GM10248 (cell line): Measurements from ENCODE around the gene TCF20.

ENCODE experiments used
- CTCF ChIA-PET: fragments of 300-600 bp; sonication (Branson Sonifier 250); formaldehyde crosslinking; extraction: SDS; loops from one replicate; lab custom pipeline; 2021; ENCODE audit warnings: antibody characterized with exemption; lab: Yijun Ruan, JAX
- POLR2A ChIA-PET: fragments of 350-650 bp; sonication (Branson Sonifier 250); formaldehyde crosslinking; extraction: SDS; loops from one replicate; lab custom pipeline; 2020; ENCODE audit warnings: antibody characterized with exemption; lab: Yijun Ruan, JAX
- DNase-seq: peaks from one replicate; pipeline ENCODE4 v3.0.0; 2012; ENCODE audit errors: extremely low spot score
- TF ChIP-seq, protein P1 (sequence below): IDR thresholded peaks from 2 replicates; pipeline ENCODE4 v1.5.1; 2012; ENCODE audit warnings: mild to moderate bottlenecking, low read depth; ENCODE audit errors: extremely low read depth, missing control alignments, control extremely low read depth

TCF20 gene

DNA sequence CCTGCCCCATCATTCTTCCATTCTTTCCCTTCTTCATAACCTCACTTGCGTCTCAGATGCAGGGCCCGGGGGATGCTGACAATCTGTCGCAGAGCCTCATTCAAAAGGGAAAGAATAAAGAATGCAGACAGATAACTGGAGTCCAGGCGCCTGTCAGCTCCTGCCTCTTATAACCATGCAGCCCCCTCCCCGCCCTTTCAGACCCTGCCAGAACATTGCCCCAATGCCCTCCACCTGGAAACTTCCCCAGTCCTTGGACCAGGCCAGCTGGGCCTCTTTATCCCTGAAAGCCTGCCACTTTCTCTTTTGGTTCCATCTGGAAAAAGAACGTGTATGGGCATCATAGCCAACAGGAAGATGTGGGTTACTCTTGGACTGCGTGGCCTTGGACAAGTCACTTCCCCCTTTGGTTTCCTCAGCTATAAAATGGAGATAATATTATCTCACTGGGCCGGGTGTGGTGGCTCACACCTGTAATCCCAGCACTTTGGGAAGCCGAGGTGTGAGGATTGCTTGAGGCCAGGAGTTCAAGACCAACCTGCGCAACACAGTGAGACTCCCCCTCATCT is 2.1 kb upstream of the TCF20 start:
- ChIA-PET POLR2A (no interaction called here), CTCF (no interaction called here)
- TF ChIP-seq, protein P1, sequence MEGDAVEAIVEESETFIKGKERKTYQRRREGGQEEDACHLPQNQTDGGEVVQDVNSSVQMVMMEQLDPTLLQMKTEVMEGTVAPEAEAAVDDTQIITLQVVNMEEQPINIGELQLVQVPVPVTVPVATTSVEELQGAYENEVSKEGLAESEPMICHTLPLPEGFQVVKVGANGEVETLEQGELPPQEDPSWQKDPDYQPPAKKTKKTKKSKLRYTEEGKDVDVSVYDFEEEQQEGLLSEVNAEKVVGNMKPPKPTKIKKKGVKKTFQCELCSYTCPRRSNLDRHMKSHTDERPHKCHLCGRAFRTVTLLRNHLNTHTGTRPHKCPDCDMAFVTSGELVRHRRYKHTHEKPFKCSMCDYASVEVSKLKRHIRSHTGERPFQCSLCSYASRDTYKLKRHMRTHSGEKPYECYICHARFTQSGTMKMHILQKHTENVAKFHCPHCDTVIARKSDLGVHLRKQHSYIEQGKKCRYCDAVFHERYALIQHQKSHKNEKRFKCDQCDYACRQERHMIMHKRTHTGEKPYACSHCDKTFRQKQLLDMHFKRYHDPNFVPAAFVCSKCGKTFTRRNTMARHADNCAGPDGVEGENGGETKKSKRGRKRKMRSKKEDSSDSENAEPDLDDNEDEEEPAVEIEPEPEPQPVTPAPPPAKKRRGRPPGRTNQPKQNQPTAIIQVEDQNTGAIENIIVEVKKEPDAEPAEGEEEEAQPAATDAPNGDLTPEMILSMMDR: no peak
- no peak for DNase-seq

DNA sequence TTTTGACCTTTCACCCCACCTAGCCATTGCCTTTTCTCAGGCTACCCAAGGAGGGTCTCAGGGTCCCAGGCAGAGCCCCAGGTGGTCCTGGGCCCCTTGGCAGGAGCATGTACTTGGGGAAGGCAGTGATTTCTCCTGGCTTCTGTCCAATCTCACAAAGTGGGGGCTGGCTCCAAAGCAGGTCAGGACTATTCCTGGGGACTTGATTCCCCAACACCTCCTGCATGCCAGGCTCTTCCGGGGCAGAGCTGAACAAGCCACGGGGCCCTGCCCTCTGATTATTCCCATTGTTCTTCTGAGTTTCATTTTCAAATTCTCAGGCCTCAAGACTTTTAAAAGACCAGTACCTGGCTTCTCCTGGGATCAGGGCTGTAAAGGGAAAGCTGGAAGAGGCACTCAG is 1.5 kb upstream of the TCF20 start:
- ChIA-PET CTCF (no interaction called here), POLR2A (no interaction called here)
- TF ChIP-seq, protein P1: no peak
- no peak for DNase-seq

DNA sequence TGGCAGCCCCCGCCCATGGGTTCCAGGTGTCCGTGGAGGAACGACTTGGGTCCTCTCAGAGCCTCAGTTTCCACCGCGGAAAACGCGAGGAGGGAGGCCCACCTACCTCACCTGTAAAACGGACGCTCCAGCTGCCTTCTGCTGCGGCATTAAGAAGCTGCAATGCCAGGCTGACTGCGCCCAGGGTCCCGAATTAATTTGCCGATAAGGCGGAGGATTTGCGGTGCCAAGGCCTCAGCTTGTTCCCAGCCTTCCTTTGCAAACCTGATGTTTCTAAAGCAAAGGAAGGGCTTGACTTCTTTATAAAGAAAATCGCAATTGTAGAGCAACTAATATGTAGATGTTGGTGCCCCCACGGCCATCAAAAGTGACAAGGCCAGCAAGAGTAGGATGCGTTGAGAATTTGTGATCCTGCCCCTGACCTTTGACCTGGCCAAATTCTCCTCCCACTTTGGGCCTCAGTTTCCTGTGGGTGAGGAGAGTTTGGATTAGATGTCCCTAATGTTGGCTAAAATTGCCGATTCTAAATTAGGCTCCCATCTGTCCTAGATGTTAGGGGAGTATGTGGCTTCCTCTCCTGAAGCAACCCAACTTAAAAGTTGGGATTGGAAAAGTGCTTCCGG is 849 bp upstream of the TCF20 start:
- TF ChIP-seq, protein P1: no peak
- ChIA-PET CTCF (interaction anchor here (1.5 kb wide), 1 partner anchor 16 kb away, joined by 3 read pairs; no protein-coding TSS in a partner anchor), POLR2A (no interaction called here)

DNA sequence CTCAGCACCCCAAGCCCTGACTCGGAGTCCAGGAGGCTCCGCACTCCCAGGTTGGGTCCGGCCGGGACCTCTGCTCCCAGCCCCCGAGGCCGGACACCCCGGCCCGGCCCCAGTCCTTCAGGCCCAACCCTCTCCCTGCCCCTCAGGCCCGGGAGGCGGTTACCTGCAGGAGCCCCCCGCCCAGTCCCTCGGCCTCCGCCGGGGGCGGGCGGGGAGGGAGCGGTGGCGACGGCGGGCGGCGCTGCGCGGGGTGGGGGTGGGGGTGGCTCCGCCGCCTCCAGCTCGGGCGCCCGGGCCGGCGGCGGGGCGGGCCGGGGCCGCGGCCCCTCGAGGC is 310 bp downstream of the TCF20 start:
- POLR2A ChIA-PET: no interaction called here
- TF ChIP-seq, protein P1: no peak
- CTCF ChIA-PET: interaction anchor here (1.5 kb wide), 1 partner anchor 18 kb away, joined by 3 read pairs; no protein-coding TSS in a partner anchor
- no peak for DNase-seq

More for the DNA sequence above, 849 bp upstream of the TCF20 start:
- DNase-seq: no peak

DNA sequence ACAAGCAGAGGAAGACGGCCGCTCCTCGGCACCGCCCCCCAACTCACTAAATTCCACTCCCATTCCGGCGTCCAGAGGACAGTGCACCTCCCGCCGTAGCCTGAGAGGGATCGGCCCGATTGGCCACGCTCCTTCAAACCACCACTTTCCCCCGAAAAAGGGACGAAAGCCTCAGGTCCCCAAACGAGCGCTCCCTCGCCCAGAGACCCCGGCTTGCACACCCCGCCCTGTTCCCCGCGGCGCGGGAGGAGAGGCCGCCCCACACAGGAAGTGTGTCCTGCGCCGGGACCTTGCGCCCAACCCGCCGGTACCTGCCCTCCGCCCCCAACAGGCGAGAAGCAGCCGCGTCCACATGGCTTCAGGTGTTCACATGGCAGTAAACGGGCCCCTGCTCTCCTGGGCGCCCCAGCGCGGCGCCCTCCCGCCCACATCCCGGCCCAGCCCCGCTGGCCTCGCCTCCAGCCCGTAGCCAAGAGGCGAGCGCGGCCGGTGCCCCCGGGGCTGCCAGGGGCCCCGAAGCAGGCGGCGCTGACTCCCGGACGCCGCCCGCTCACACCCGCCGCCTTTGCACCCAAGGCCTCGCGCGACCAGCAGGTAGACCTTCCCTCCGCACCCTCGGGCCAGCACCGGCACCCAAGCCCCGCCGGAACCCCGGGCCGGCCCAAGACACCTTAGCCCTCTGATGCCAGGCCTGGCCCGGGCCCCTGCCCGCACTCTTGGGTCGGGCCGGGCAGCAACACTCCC is 849 bp downstream of the TCF20 start:
- ChIA-PET POLR2A (no interaction called here), CTCF (interaction anchor here (1.1 to 1.5 kb wide), 2 partner anchors 18 to 100 kb away, joined by 3 to 4 read pairs; no protein-coding TSS in a partner anchor)
- peak; percentile 86 for DNase-seq
- TF ChIP-seq, protein P1: peak; percentile 30

DNA sequence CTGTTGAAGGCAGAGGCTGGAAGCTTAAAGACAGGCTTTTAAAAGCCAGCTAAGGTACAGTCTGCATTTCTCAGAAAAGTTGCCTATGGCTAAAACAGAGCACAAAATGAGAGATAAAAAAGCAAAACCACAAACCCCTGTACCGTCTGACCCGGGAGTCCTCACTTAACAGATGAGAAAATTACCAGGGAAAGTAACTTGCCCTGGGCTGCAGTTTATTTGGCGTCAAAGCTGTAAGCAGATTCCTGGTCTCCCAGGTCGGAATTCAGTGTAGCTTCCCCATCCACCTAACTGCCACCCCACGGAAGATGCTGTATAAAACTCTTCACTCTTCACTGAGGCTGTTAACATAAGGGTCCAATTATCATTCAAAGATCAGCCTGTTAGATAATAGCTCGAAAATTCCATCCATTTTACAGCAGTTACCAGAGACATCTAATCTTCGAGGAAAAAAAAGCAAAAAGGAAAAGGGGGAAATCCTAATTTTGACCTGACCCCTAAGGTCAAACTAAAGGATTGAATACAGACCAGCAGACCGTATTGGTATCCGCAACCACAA is 1.5 kb downstream of the TCF20 start:
- TF ChIP-seq, protein P1: no peak
- DNase-seq: no peak
- ChIA-PET CTCF (interaction anchor here (1.1 kb wide), 1 partner anchor 99 kb away, joined by 4 read pairs; no protein-coding TSS in a partner anchor), POLR2A (no interaction called here)
